Caco-2 (cell line): ENCODE data around the gene COLEC12. TPM values are rescaled to one million over a fixed set of nuclear protein-coding genes. Genes with fewer than 3 reads are reported as not detected.

ENCODE experiments used
- BruUV-seq: library from RNA; stranded (reverse); fragments of 400-500 nt; replicated peaks from 2 replicates; lab custom pipeline; 2021; lab: Mats Ljungman, UMichigan
- CTCF ChIA-PET: fragments of 300-600 bp; sonication (Branson Sonifier 250); formaldehyde crosslinking; loops from one replicate; lab custom pipeline; 2022; ENCODE audit warnings: antibody characterized with exemption; lab: Charles Lee
- POLR2A ChIA-PET: fragments of 300-600 bp; sonication (Branson Sonifier 250); formaldehyde crosslinking; loops from one replicate; lab custom pipeline; 2022; ENCODE audit warnings: antibody characterized with exemption; lab: Charles Lee
- DNase-seq, 2 experiments: peaks; one replicate each; pipeline versions ENCODE4 v3.0.0 to v3.0.0-alpha.2; 2020 to 2022
- H3K27me3 ChIP-seq: replicated peaks from 2 replicates; pipeline ENCODE4 v1.6.0; 2011; ENCODE audit warnings: low read length; ENCODE audit not compliant: control insufficient read depth, insufficient read depth
- H3K36me3 ChIP-seq: 2 replicates; pipeline ENCODE4 v1.5.1; 2011; ENCODE audit warnings: low read length; ENCODE audit not compliant: control insufficient read depth, insufficient read depth
- H3K4me1 ChIP-seq: fragments of 250-450 bp; sonication (Bioruptor Pico); 2 replicates; pipeline ENCODE4 v1.5.1; 2020; ENCODE audit warnings: mild to moderate bottlenecking
- H3K4me3 ChIP-seq: 2 replicates; pipeline ENCODE4 v1.5.1; 2011; ENCODE audit warnings: low read depth, mild to moderate bottlenecking, control low read depth, low read length
- H3K9me3 ChIP-seq: fragments of 250-450 bp; sonication (Bioruptor Pico); 2 replicates; pipeline ENCODE4 v1.5.1; 2020; ENCODE audit warnings: mild to moderate bottlenecking, moderate library complexity
- H3K27ac Mint-ChIP-seq: one replicate; pipeline ENCODE4 v1.8.0; 2022; ENCODE audit warnings: mixed read lengths; ENCODE audit not compliant: unreplicated experiment
- H3K27me3 Mint-ChIP-seq: one replicate; pipeline ENCODE4 v1.8.0; 2022; ENCODE audit warnings: mixed read lengths; ENCODE audit not compliant: insufficient read depth, unreplicated experiment
- H3K36me3 Mint-ChIP-seq: one replicate; pipeline ENCODE4 v1.8.0; 2022; ENCODE audit warnings: mild to moderate bottlenecking, mixed read lengths; ENCODE audit not compliant: insufficient read depth, unreplicated experiment
- H3K4me1 Mint-ChIP-seq: one replicate; pipeline ENCODE4 v1.8.0; 2022; ENCODE audit warnings: low read depth, mixed read lengths; ENCODE audit not compliant: unreplicated experiment
- H3K4me3 Mint-ChIP-seq: one replicate; pipeline ENCODE4 v1.8.0; 2022; ENCODE audit warnings: mild to moderate bottlenecking, moderate library complexity, mixed read lengths; ENCODE audit not compliant: unreplicated experiment
- H3K9me3 Mint-ChIP-seq: one replicate; pipeline ENCODE4 v1.8.0; 2022; ENCODE audit warnings: mixed read lengths; ENCODE audit not compliant: unreplicated experiment
- intact Hi-C: fragments of 100-400 bp; cut with micrococcal nuclease; formaldehyde crosslinking; loops from one replicate; pipeline ENCODE4 v1.10.0; 2022; ENCODE audit not compliant: unreplicated experiment
- total RNA-seq: library from RNA; stranded (reverse); gene quantifications from 2 replicates; pipeline ENCODE4 v1.2.3, GENCODE V29; 2022
- TF ChIP-seq, protein P1 (sequence below), 2 experiments: fragments of 200-600 bp in 1 of 2; IDR thresholded peaks; 1 replicate in 1 of 2; 2 replicates in 1 of 2; pipeline versions ENCODE4 v1.5.1 to v1.8.0; 2011 to 2022; ENCODE audit warnings: antibody characterized with exemption in 1 of 2, control low read depth in 1 of 2, inconsistent platforms in 1 of 2, low read depth in 1 of 2, low read length in 1 of 2, mild to moderate bottlenecking in 1 of 2, moderate library complexity in 1 of 2; ENCODE audit not compliant: insufficient read depth in 1 of 2, severe bottlenecking in 1 of 2, unreplicated experiment in 1 of 2

The COLEC12 gene
- total RNA-seq, 1 experiment from 2014 or later: 0.09 TPM

- TF ChIP-seq, protein P1, sequence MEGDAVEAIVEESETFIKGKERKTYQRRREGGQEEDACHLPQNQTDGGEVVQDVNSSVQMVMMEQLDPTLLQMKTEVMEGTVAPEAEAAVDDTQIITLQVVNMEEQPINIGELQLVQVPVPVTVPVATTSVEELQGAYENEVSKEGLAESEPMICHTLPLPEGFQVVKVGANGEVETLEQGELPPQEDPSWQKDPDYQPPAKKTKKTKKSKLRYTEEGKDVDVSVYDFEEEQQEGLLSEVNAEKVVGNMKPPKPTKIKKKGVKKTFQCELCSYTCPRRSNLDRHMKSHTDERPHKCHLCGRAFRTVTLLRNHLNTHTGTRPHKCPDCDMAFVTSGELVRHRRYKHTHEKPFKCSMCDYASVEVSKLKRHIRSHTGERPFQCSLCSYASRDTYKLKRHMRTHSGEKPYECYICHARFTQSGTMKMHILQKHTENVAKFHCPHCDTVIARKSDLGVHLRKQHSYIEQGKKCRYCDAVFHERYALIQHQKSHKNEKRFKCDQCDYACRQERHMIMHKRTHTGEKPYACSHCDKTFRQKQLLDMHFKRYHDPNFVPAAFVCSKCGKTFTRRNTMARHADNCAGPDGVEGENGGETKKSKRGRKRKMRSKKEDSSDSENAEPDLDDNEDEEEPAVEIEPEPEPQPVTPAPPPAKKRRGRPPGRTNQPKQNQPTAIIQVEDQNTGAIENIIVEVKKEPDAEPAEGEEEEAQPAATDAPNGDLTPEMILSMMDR (IDR thresholded peaks at IDR 0.05; ENCODE audit: insufficient read depth in 1 of 2, low read depth in 1 of 2, low read length in 1 of 2, severe bottlenecking in 1 of 2, unreplicated experiment in 1 of 2): no peak
- intact Hi-C loops: loop anchor here (2.0 to 5.0 kb wide), 4 partner anchors 74 to 177 kb away; partner anchors contain the start of gene CLUL1
- H3K36me3 ChIP-seq: no peaks in the 10 kb centered on the region
- Mint-ChIP-seq H3K27ac (peak overlapping the region; percentile 85), H3K36me3 (peaks cover 16% of the 10 kb centered on the region), H3K9me3 (no peaks in the 10 kb centered on the region), H3K4me1 (peaks cover 20% of the 10 kb centered on the region), H3K27me3 (no peaks in the 10 kb centered on the region), H3K4me3 (peak overlapping the region; percentile 79)
- no TSS peak for BruUV-seq
- peaks cover 39% of the 10 kb centered on the region for H3K4me1 ChIP-seq
- ChIA-PET POLR2A (interaction anchor here (0.6 kb wide), 1 partner anchor 203 kb away, joined by 3 read pairs; no protein-coding TSS in a partner anchor), CTCF (interaction anchor here (0.5 kb wide), 1 partner anchor 31 kb away, joined by 5 read pairs; no protein-coding TSS in a partner anchor)
- H3K4me3 ChIP-seq: peak overlapping the region; percentile 37
- H3K9me3 ChIP-seq: no peaks in the 10 kb centered on the region
- DNase-seq: peak; percentile 82 to 89
- no peaks in the 10 kb centered on the region for H3K27me3 ChIP-seq
These were observed 1.3 kb downstream of the COLEC12 start for GRCh38 chr18:498931-499775.

GRCh38 chr18:497688-498087, 2.8 kb downstream of the COLEC12 start:
- BruUV-seq: no TSS peak
- intact Hi-C loops: loop anchor here (2.0 to 5.0 kb wide), 4 partner anchors 75 to 175 kb away; partner anchors contain the start of gene CLUL1
- Histone ChIP-seq H3K4me1 (peaks cover 34% of the 10 kb centered on the region), H3K4me3 (no peak overlapping the region), H3K36me3 (no peaks in the 10 kb centered on the region), H3K9me3 (no peaks in the 10 kb centered on the region), H3K27me3 (no peaks in the 10 kb centered on the region)
- no peak overlapping the region for H3K27ac Mint-ChIP-seq
- CTCF ChIA-PET: interaction anchor here (0.6 to 0.7 kb wide), 2 partner anchors 118 to 160 kb away, joined by 3 to 4 read pairs; partner anchors contain the start of gene TYMS
- no peaks in the 10 kb centered on the region for H3K27me3 Mint-ChIP-seq
- DNase-seq: no peak
- TF ChIP-seq, protein P1 (IDR thresholded peaks at IDR 0.05; ENCODE audit: insufficient read depth in 1 of 2, low read depth in 1 of 2, low read length in 1 of 2, severe bottlenecking in 1 of 2, unreplicated experiment in 1 of 2): no peak
- H3K4me1 Mint-ChIP-seq: peaks cover 13% of the 10 kb centered on the region
- no peak overlapping the region for H3K4me3 Mint-ChIP-seq
- peaks cover 16% of the 10 kb centered on the region for H3K36me3 Mint-ChIP-seq
- H3K9me3 Mint-ChIP-seq: no peaks in the 10 kb centered on the region
- POLR2A ChIA-PET: no interaction called here

DNA sequence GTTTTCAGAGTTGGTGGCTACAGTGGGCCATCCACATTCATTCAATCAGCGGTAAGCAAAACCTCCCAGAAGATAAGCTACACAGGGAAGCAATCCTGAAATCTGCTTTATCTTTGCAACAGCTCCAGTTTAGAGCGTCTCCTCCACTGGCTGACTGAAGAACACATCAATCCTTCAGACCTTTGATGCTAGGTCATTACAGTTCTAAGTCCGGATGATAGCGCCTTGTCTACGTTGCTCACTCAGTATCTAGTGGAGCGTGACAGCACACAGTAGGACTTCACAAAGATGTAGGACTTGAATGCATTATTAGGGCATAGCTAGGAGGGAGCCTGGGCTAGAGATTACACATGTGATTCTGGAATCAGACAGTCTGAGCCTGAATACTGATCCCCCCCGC, 5.0 kb downstream of the COLEC12 start:
- no TSS peak for BruUV-seq

More for the DNA sequence above, 5.0 kb downstream of the COLEC12 start:
- Mint-ChIP-seq H3K27ac (no peak overlapping the region), H3K4me3 (no peak overlapping the region), H3K9me3 (no peaks in the 10 kb centered on the region), H3K36me3 (peaks cover 16% of the 10 kb centered on the region), H3K4me1 (peaks cover 16% of the 10 kb centered on the region), H3K27me3 (no peaks in the 10 kb centered on the region)
- TF ChIP-seq, protein P1 (IDR thresholded peaks at IDR 0.05; ENCODE audit: insufficient read depth in 1 of 2, low read depth in 1 of 2, low read length in 1 of 2, severe bottlenecking in 1 of 2, unreplicated experiment in 1 of 2): no peak
- intact Hi-C loops: loop anchor here (5.0 kb wide), 2 partner anchors 122 to 173 kb away; no protein-coding TSS in a partner anchor
- Histone ChIP-seq H3K9me3 (no peaks in the 10 kb centered on the region), H3K4me3 (no peak overlapping the region), H3K4me1 (peaks cover 46% of the 10 kb centered on the region), H3K27me3 (no peaks in the 10 kb centered on the region), H3K36me3 (no peaks in the 10 kb centered on the region)
- POLR2A ChIA-PET: no interaction called here
- CTCF ChIA-PET: no interaction called here
- no peak for DNase-seq
